CD4-positive, alpha-beta T cell (primary cell): ENCODE results near the gene MYL9. TPM values are rescaled to one million over a fixed set of nuclear protein-coding genes. Genes with fewer than 3 reads are reported as not detected.

ENCODE experiments used
- ATAC-seq: fragments of 200-7000 bp; cut with Tn5 transposase; one replicate; pipeline ENCODE4 v1.10.0; 2022; ENCODE audit warnings: mild to moderate bottlenecking; ENCODE audit not compliant: poor library complexity
- CTCF ChIA-PET: fragments of 350-600 bp; sonication (Branson Sonifier 250); formaldehyde crosslinking; loops from one replicate; lab custom pipeline; 2021; ENCODE audit warnings: antibody characterized with exemption, inconsistent platforms; lab: Charles Lee
- POLR2A ChIA-PET: fragments of 350-600 bp; sonication (Branson Sonifier 250); formaldehyde crosslinking; loops from one replicate; lab custom pipeline; 2021; ENCODE audit warnings: antibody characterized with exemption, inconsistent platforms; lab: Charles Lee
- DNase-seq, 14 experiments: peaks; one replicate each; pipeline ENCODE4 v3.0.0-alpha.2; 2013 to 2020; ENCODE audit warnings: mixed read lengths in 2 of 14
- H3K27ac ChIP-seq, 2 donors: one replicate each; pipeline versions ENCODE4 v1.5.1 to v1.7.0; 2013; ENCODE audit warnings: low read length in 2 of 2, low read depth in 1 of 2, mild to moderate bottlenecking in 1 of 2
- H3K27me3 ChIP-seq, 2 experiments: 1 replicate in 1 of 2; 2 replicates in 1 of 2; pipeline versions ENCODE4 v1.6.1 to v1.7.0; 2013; ENCODE audit warnings: low read length in 2 of 2, control low read depth in 1 of 2, mild to moderate bottlenecking in 1 of 2, moderate library complexity in 1 of 2; ENCODE audit not compliant: insufficient read depth in 2 of 2, control insufficient read depth in 1 of 2
- H3K36me3 ChIP-seq: one replicate; pipeline ENCODE4 v1.6.1; 2013; ENCODE audit warnings: low read length, control low read depth; ENCODE audit not compliant: insufficient read depth
- H3K4me1 ChIP-seq: one replicate; pipeline ENCODE4 v1.6.1; 2013; ENCODE audit warnings: low read length, control low read depth; ENCODE audit not compliant: insufficient read depth
- H3K4me3 ChIP-seq: one replicate; pipeline ENCODE4 v1.5.1; 2013; ENCODE audit warnings: mild to moderate bottlenecking, low read length, moderate library complexity
- H3K9me3 ChIP-seq, 2 experiments: 1 replicate in 1 of 2; 2 replicates in 1 of 2; pipeline versions ENCODE4 v1.6.1 to v1.7.0; 2013; ENCODE audit warnings: low read length in 2 of 2, mild to moderate bottlenecking in 2 of 2, control low read depth in 1 of 2, moderate library complexity in 1 of 2; ENCODE audit not compliant: control insufficient read depth in 1 of 2, insufficient read depth in 1 of 2
- H3K27ac Mint-ChIP-seq: one replicate; pipeline ENCODE4 v1.8.0; 2020; ENCODE audit warnings: mixed read lengths
- H3K27me3 Mint-ChIP-seq: one replicate; pipeline ENCODE4 v1.8.0; 2021; ENCODE audit warnings: mixed read lengths
- H3K36me3 Mint-ChIP-seq: one replicate; pipeline ENCODE4 v1.8.0; 2021; ENCODE audit warnings: low read depth, mixed read lengths
- H3K4me1 Mint-ChIP-seq: one replicate; pipeline ENCODE4 v1.8.0; 2021; ENCODE audit warnings: low read depth, mixed read lengths
- H3K4me3 Mint-ChIP-seq: one replicate; pipeline ENCODE4 v1.8.0; 2020; ENCODE audit warnings: mild to moderate bottlenecking, mixed read lengths
- H3K9me3 Mint-ChIP-seq: one replicate; pipeline ENCODE4 v1.8.0; 2020; ENCODE audit warnings: mixed read lengths
- CTCF ChIP-seq: fragments of 200-600 bp; IDR thresholded peaks from one replicate; pipeline ENCODE4 v1.8.0; 2022; ENCODE audit warnings: antibody characterized with exemption, mild to moderate bottlenecking
- intact Hi-C, 2 experiments: fragments of 100-400 bp; cut with DNase I in 1 of 2; cut with micrococcal nuclease in 1 of 2; formaldehyde crosslinking; loops; one replicate each; pipeline versions ENCODE4 v1.15.1 to v1.9.0; 2023 to 2025; cut with DNase I, micrococcal nuclease
- total RNA-seq, 174 experiments: library from RNA in 2 of 174; stranded (reverse) in 2 of 174; gene quantifications; one replicate each; pipeline ENCODE4 v1.2.3 and lab custom pipeline; 2021 to 2026

MYL9 gene
- total RNA-seq, 2 experiments from 2014 or later = not detected

- POLR2A ChIA-PET = no interaction called here
- intact Hi-C loops = loop anchor here in 1 of 2 experiments (5.0 kb wide), 1 partner anchor 291 kb away; no protein-coding TSS in a partner anchor
- H3K27me3 ChIP-seq = no peaks in the 10 kb centered on the region
Measured at GRCh38 chr20:36493801-36494114, 47.6 kb upstream of the MYL9 start.

GRCh38 chr20:36496707-36497669, 44.3 kb upstream of the MYL9 start:
- Mint-ChIP-seq H3K4me3 (no peak overlapping the region), H3K4me1 (peaks cover 24% of the 10 kb centered on the region), H3K27ac (no peak overlapping the region), H3K36me3 (peaks cover 50% of the 10 kb centered on the region), H3K27me3 (no peaks in the 10 kb centered on the region), H3K9me3 (no peaks in the 10 kb centered on the region)
- Histone ChIP-seq H3K4me1 (peaks cover 20% of the 10 kb centered on the region), H3K27ac (no peak overlapping the region), H3K4me3 (no peak overlapping the region), H3K36me3 (peaks cover 53% of the 10 kb centered on the region), H3K9me3 (no peaks in the 10 kb centered on the region), H3K27me3 (no peaks in the 10 kb centered on the region)
- ATAC-seq (no peak), DNase-seq (no peak)
- ChIA-PET POLR2A (no interaction called here), CTCF (no interaction called here)
- no peak for TF ChIP-seq CTCF
- intact Hi-C loops = no loop called here

More at GRCh38 chr20:36493801-36494114, 47.6 kb upstream of the MYL9 start:
- Mint-ChIP-seq H3K27ac (peak overlapping the region; percentile 51), H3K4me3 (no peak overlapping the region), H3K36me3 (peaks cover 40% of the 10 kb centered on the region), H3K9me3 (no peaks in the 10 kb centered on the region), H3K27me3 (no peaks in the 10 kb centered on the region), H3K4me1 (peaks cover 44% of the 10 kb centered on the region)
- TF ChIP-seq CTCF = no peak
- Histone ChIP-seq H3K9me3 (no peaks in the 10 kb centered on the region), H3K4me3 (no peak overlapping the region), H3K4me1 (peaks cover 46% of the 10 kb centered on the region), H3K27ac (no peak overlapping the region), H3K36me3 (peaks cover 26% of the 10 kb centered on the region)
- ATAC-seq = no peak
- CTCF ChIA-PET = no interaction called here
- no peak for DNase-seq

GRCh38 chr20:36497856-36498255, 43.5 kb upstream of the MYL9 start:
- H3K4me3 Mint-ChIP-seq = no peak overlapping the region
- no peak overlapping the region for H3K27ac Mint-ChIP-seq
- H3K36me3 Mint-ChIP-seq = peaks cover 52% of the 10 kb centered on the region
- peaks cover 59% of the 10 kb centered on the region for H3K36me3 ChIP-seq
- no peak overlapping the region for H3K27ac ChIP-seq
- ChIA-PET CTCF (no interaction called here), POLR2A (no interaction called here)
- no peak for ATAC-seq
- no peaks in the 10 kb centered on the region for H3K27me3 Mint-ChIP-seq
- H3K4me3 ChIP-seq = no peak overlapping the region
- no peaks in the 10 kb centered on the region for H3K27me3 ChIP-seq
- peaks cover 11% of the 10 kb centered on the region for H3K4me1 ChIP-seq
- intact Hi-C loops = no loop called here
- peaks cover 15% of the 10 kb centered on the region for H3K4me1 Mint-ChIP-seq
- no peak for TF ChIP-seq CTCF
- no peaks in the 10 kb centered on the region for H3K9me3 ChIP-seq
- no peak for DNase-seq
- no peaks in the 10 kb centered on the region for H3K9me3 Mint-ChIP-seq
